ELF-1 (cell line): ENCODE measurements around the gene FLT3.
"Not testable (repeated sequence)": the region's sequence is repeated elsewhere in the genome, so short reads cannot be mapped to it uniquely, and the experiment has no call there.

Experiments used
- DNase-seq: peaks from one replicate; pipeline ENCODE4 v3.0.0-alpha.2; 2016; ENCODE audit warnings: low read depth, low spot score

FLT3 gene

DNA sequence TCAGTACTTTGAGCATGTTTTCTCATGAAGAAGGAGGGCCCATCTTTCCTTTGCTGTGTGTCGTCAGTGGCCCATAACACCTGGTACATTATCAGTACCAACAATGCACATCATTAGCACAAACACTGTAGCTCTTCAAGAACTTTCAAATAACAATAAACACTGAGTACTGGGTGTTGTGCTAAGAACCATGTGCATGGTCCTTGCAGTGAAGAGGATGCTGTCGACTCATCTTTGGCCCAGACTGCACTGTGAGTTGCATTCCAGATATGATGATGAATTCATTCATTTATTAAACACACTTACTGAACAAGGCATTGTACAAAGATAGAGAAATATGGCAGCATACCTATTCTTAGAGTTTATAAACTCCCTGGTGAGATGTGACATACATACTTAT, 55.8 kb downstream of the FLT3 start:
- DNase-seq: no peak

- DNase-seq: no peak
Observed at GRCh38 chr13:28043224-28043623, 57.2 kb downstream of the FLT3 start.

DNA sequence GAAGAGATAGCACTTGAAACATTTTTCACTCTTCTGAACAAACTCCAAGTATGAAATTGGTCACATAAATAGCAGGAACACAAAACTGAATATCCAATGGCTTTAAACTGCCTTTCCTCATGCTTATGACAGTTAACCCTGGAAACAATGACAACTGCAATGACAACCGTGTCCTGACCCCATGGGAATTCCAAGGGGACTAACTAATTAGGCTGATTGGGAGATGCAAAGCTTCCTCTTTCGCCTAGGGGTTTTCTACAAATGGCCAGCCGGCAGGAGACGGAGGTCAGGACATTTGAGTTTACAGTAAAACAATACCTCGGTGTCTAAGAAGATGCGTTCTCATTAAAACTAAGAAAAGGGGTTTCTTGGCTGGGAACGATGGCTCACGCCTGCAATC, 58.9 kb downstream of the FLT3 start:
- DNase-seq: peak; percentile 87

DNA sequence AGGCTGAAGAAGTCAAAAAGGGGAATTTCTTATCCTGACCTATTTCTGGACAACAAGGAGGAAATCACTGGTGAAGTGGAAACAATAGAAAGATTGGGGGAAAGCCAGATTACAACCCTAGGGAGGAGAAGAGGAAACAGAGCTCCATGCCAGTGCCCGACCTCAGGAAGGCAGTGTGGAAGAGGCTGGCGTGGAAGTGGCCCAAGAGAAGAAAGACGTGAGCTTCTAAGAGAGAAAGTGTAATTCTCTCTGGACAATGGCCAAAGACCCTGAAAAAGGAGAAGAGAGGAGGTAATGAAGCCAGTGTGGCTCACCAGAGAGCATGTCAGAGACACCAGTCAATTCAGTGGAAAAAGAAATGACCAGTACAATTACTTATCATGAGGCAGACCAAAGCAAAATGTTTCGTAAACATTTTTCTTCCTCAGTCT, 59.3 kb downstream of the FLT3 start:
- DNase-seq: no peak

DNA sequence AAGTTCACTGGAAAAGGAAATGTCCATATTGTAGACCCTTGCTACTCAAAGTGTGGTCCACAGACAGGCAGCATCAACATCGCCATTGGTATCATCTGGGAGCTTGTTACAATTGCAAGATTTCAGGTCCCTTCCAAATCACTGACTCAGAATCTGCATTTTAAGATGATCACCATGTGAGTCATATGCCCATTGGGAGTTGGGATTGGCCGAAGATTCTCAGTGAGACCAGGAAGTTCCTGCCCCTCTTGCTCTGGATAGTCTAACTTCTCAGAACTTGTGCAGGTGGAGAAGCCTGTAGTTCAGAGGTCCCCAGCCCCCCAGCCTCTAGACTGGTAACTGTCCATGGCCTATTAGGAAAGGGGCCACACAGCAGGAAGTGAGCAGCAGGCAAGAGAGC, 63.0 kb downstream of the FLT3 start:
- no peak for DNase-seq

- no peak for DNase-seq
Observed at GRCh38 chr13:28035146-28035782, 65.1 kb downstream of the FLT3 start.

DNA sequence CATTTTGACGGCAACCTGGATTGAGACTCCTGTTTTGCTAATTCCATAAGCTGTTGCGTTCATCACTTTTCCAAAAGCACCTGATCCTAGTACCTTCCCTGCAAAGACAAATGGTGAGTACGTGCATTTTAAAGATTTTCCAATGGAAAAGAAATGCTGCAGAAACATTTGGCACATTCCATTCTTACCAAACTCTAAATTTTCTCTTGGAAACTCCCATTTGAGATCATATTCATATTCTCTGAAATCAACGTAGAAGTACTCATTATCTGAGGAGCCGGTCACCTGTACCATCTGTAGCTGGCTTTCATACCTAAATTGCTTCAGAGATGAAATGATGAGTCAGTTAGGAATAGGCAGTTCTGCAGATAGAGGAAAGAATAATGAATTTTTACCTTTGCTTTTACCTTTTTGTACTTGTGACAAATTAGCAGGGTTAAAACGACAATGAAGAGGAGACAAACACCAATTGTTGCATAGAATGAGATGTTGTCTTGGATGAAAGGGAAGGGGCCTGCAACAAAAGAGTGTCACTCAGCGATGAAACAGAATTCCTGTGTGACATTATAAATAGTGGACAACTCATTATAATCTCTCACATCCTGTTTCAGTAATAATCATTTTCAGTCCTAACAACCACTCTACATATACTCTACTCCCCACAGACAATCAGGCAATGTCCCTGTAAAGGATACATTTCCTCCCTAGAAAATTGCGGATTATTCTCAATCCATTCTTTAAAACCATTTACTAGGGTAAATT, 66.3 kb downstream of the FLT3 start:
- DNase-seq: no peak

DNA sequence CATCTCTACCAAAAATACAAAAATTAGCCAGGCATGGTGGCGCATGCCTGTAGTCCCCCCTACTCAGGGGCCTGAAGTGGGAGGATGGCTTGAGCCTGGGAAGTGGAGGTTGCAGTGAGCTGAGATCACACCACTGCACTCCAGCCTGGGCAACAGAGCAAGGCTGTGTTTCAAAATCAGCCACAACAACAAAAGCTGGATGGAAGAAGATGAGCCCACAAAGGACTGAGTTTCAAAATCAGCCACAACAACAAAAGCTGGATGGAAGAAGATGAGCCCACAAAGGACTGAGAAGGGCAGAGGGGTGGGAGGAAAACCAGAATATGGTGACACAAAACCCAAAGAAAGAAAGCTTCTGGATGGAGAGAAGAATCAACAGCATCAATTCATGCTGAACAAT, 67.9 kb downstream of the FLT3 start:
- not testable (repeated sequence) for DNase-seq

- DNase-seq: no peak
Observed at GRCh38 chr13:28031896-28032288, 68.5 kb downstream of the FLT3 start.

GRCh38 chr13:28031220-28031895, 69.0 kb downstream of the FLT3 start:
- DNase-seq: no peak

DNA sequence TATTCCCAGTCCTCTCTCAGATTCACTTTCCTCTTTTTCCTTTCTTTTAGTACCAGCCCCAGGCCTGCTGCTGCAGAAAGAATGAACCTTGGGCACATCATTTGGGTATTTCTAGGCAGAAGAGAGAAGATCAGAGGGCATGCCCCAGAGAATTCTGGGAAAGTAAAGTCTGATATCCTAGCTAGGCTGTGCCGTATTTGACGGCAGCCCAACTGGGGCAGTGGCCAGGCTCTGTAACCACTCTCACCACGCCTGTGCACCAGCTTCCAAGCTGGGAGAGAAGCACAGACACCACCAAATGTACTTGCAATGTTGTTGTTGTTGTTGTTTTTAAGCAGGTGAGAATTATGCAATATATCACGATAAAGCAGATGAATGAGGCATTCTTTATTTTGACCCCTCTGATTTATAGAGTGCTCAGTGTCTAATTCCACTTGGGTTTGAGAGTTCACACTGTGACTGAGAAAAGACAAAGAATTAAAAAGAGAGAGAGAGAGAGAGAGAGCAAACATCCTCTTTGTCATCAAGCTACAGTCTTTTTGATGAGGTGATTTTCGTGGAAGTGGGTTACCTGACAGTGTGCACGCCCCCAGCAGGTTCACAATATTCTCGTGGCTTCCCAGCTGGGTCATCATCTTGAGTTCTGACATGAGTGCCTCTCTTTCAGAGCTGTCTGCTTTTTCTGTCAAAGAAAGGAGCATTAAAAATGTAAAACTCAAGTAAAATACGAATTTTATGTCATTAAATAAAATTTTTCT, 72.6 kb downstream of the FLT3 start:
- no peak for DNase-seq

GRCh38 chr13:28027071-28027470, 73.3 kb downstream of the FLT3 start:
- no peak for DNase-seq

GRCh38 chr13:28026508-28026907, 73.9 kb downstream of the FLT3 start:
- no peak for DNase-seq

DNA sequence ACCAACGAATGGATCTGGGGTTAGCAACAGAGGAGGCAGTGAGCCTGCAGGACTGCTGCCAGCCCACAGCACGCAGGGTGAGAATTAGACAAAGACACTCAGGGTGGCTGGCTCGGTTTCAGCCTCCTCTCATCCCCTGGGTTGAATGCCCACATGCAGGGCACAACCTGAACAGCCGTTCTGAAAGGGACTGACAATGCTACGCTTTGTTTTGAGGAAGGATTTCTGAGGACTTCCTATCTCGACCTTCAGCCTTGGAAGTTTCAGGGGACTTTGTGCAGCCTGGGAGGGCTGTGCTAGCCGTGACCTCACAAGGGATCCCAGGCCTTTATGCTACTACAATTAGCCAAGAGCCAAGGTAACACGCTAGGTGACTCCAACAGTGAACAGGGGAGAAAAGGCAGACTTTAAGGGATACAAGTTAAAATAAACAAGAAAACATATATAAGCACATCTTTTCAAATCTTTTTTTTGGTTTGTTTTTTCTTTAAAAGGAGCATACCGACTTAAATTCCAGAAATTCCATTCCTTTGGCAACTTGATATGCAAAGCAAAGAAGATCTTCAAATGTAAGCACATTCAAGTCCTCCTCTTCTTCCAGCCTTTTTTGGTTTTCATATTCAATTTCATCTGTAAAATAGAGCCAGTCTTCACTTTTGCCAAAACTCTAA, 77.4 kb downstream of the FLT3 start:
- peak; percentile 53 for DNase-seq

GRCh38 chr13:28014301-28014700, 86.1 kb downstream of the FLT3 start:
- DNase-seq: no peak

DNA sequence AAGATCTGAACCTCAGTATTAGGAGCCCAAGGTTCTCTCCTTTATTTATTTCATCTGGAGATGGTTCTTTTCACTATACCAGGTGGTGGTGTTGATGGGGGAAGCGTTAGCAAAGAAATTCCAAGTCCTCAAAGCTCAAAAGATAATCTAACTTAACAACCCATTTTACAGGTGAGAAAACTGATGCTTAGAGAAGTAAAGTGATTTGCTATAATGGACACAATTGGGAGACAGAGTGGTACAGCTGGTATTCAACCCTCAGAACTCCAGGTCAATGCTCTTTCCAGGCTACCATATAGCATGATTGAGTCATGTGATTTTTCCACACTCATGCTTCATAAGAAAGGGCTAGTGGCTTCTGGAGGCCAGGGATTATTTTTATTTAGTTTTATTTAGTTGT, 86.9 kb downstream of the FLT3 start:
- DNase-seq: no peak

DNA sequence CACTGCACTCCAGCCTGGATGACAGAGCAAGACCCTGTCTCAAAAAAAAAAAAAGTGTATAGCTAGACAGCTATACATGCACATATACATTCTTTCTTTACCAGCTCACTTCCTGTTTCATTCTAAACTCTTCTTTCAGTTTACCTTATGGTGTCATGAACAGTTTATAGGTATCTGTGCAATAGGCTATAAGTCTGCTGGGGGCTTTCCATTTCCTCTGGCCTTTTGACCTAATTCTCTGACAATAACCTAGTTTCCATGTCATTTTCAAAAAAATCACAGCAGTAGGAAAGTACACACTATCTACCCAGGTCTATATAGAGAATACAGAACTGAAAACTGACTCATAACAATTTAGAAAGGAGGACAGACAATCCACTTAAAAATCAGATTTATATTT, 87.5 kb downstream of the FLT3 start:
- no peak for DNase-seq

- DNase-seq: no peak
Observed at GRCh38 chr13:28012383-28012782, 88.0 kb downstream of the FLT3 start.

DNA sequence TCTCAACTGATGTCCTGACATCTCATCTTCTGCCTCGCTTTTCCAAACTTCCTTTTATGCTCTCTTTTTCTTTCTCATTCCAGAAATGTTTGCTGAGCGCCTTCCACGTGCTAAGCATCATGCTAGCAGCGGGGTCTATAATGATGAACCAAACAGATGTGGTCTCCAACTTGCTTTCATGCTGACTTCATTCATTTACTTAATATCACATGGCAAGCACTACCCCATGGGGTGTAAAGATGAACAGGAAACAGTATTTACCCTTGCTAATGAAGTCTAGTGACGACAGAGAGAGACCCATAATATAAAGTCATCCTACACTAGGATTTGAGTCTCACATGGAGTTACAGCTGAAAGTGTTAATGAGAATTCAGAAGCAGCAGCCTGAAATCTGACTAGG, 90.3 kb downstream of the FLT3 start:
- DNase-seq: no peak

DNA sequence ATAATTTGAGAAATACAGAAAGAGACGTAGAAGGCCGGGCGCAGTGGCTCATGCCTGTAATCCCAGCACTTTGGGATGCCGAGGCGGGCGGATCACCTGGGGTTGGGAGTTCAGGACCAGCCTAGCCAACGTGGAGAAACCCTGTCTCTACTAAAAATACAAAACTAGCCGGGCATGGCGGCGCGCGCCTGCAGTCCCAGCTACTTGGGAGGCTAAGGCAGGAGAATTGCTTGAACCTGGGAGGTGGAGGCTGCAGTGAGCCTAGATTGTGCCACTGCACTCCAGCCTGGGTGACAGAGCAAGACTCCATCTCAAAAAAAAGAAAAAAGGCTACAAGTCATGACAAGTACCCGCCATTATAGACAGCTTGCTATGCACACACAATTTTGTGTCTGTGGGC, 95.4 kb downstream of the FLT3 start:
- DNase-seq: not testable (repeated sequence)

- DNase-seq: no peak
Observed at GRCh38 chr13:28002886-28003698, 97.3 kb downstream of the FLT3 start.
